ENCODE measurements around the gene RIC8B. TPM values are rescaled to one million over a fixed set of nuclear protein-coding genes. Genes with fewer than 3 reads are reported as not detected.

The RIC8B gene
- total RNA-seq, 1 experiment from 2014 or later: 7.8 TPM

GRCh38 chr12:106879612-106880011, 105.1 kb downstream of the RIC8B start:
- intact Hi-C loops (cut with micrococcal nuclease; ENCODE audit: unreplicated experiment): no loop called here
- ChIA-PET POLR2A (no interaction called here), CTCF (no interaction called here)
- H3K36me3 ChIP-seq (ENCODE audit: control insufficient read depth, insufficient read depth, low read length): no peaks in the 10 kb centered on the region; the same call in 1 of the 2 replicates
- no peaks in the 10 kb centered on the region for H3K36me3 Mint-ChIP-seq (ENCODE audit: insufficient read depth, unreplicated experiment)
- H3K4me3 Mint-ChIP-seq (ENCODE audit: unreplicated experiment): no peak overlapping the region
- H3K4me1 ChIP-seq: 0 out of 2 replicates have a peak, but pooled peaks cover 8% of the 10 kb centered on the region
- H3K4me3 ChIP-seq (ENCODE audit: low read depth, low read length): no peak overlapping the region
- H3K9me3 ChIP-seq: no peaks in the 10 kb centered on the region
- TF ChIP-seq CTCF (IDR thresholded peaks at IDR 0.05; ENCODE audit: insufficient read depth in 1 of 2, low read depth in 1 of 2, low read length in 1 of 2, severe bottlenecking in 1 of 2, unreplicated experiment in 1 of 2): no peak
- DNase-seq: no peak
- no peak overlapping the region for H3K27ac Mint-ChIP-seq (ENCODE audit: unreplicated experiment)
- no peaks in the 10 kb centered on the region for H3K27me3 ChIP-seq (replicated peaks; ENCODE audit: control insufficient read depth, insufficient read depth, low read length)
- H3K4me1 Mint-ChIP-seq (ENCODE audit: low read depth, unreplicated experiment): peaks cover 7% of the 10 kb centered on the region
- H3K27me3 Mint-ChIP-seq (ENCODE audit: insufficient read depth, unreplicated experiment): no peaks in the 10 kb centered on the region
- peaks cover 10% of the 10 kb centered on the region for H3K9me3 Mint-ChIP-seq (ENCODE audit: unreplicated experiment)
- no TSS peak for BruUV-seq (replicated peaks)

GRCh38 chr12:106883426-106883825, 108.9 kb downstream of the RIC8B start:
- no peak for TF ChIP-seq CTCF (IDR thresholded peaks at IDR 0.05; ENCODE audit: insufficient read depth in 1 of 2, low read depth in 1 of 2, low read length in 1 of 2, severe bottlenecking in 1 of 2, unreplicated experiment in 1 of 2)
- H3K4me1 ChIP-seq: 0 out of 2 replicates have a peak, but pooled peaks cover 8% of the 10 kb centered on the region
- CTCF ChIA-PET: no interaction called here
- no peaks in the 10 kb centered on the region for H3K27me3 ChIP-seq (replicated peaks; ENCODE audit: control insufficient read depth, insufficient read depth, low read length)
- H3K9me3 ChIP-seq: no peaks in the 10 kb centered on the region
- no peak for DNase-seq
- BruUV-seq (replicated peaks): no TSS peak
- Mint-ChIP-seq H3K9me3 (ENCODE audit: unreplicated experiment) (peaks cover 10% of the 10 kb centered on the region), H3K4me3 (ENCODE audit: unreplicated experiment) (no peak overlapping the region), H3K4me1 (ENCODE audit: low read depth, unreplicated experiment) (peaks cover 7% of the 10 kb centered on the region), H3K27me3 (ENCODE audit: insufficient read depth, unreplicated experiment) (no peaks in the 10 kb centered on the region), H3K36me3 (ENCODE audit: insufficient read depth, unreplicated experiment) (no peaks in the 10 kb centered on the region), H3K27ac (ENCODE audit: unreplicated experiment) (no peak overlapping the region)
- intact Hi-C loops (cut with micrococcal nuclease; ENCODE audit: unreplicated experiment): no loop called here
- POLR2A ChIA-PET: no interaction called here
- no peak overlapping the region for H3K4me3 ChIP-seq (ENCODE audit: low read depth, low read length)
- no peaks in the 10 kb centered on the region; the same call in 1 of the 2 replicates for H3K36me3 ChIP-seq (ENCODE audit: control insufficient read depth, insufficient read depth, low read length)

GRCh38 chr12:106885026-106885425, 110.5 kb downstream of the RIC8B start:
- H3K9me3 Mint-ChIP-seq (ENCODE audit: unreplicated experiment): peaks cover 10% of the 10 kb centered on the region
- intact Hi-C loops (cut with micrococcal nuclease; ENCODE audit: unreplicated experiment): no loop called here
- no TSS peak for BruUV-seq (replicated peaks)
- Histone ChIP-seq H3K36me3 (ENCODE audit: control insufficient read depth, insufficient read depth, low read length) (no peaks in the 10 kb centered on the region; the same call in 1 of the 2 replicates), H3K27me3 (replicated peaks; ENCODE audit: control insufficient read depth, insufficient read depth, low read length) (no peaks in the 10 kb centered on the region), H3K4me3 (ENCODE audit: low read depth, low read length) (no peak overlapping the region), H3K9me3 (no peaks in the 10 kb centered on the region), H3K4me1 (0 out of 2 replicates have a peak, but pooled peaks cover 8% of the 10 kb centered on the region)
- H3K36me3 Mint-ChIP-seq (ENCODE audit: insufficient read depth, unreplicated experiment): no peaks in the 10 kb centered on the region
- ChIA-PET CTCF (interaction anchor here (0.6 kb wide), 1 partner anchor 62 kb away, joined by 3 read pairs; no protein-coding TSS in a partner anchor), POLR2A (no interaction called here)
- peaks cover 7% of the 10 kb centered on the region for H3K4me1 Mint-ChIP-seq (ENCODE audit: low read depth, unreplicated experiment)
- DNase-seq: no peak
- no peak for TF ChIP-seq CTCF (IDR thresholded peaks at IDR 0.05; ENCODE audit: insufficient read depth in 1 of 2, low read depth in 1 of 2, low read length in 1 of 2, severe bottlenecking in 1 of 2, unreplicated experiment in 1 of 2)
- H3K4me3 Mint-ChIP-seq (ENCODE audit: unreplicated experiment): no peak overlapping the region
- H3K27ac Mint-ChIP-seq (ENCODE audit: unreplicated experiment): no peak overlapping the region
- H3K27me3 Mint-ChIP-seq (ENCODE audit: insufficient read depth, unreplicated experiment): no peaks in the 10 kb centered on the region

All from Caco-2 (cell line).